Activated naive CD4-positive, alpha-beta T cell treated with anti-CD3 and anti-CD28 coated beads, Interleukin-2, amount 50 U/mL, for 24 hours (primary cell): ENCODE measurements around the gene ASAH2B.
"Not testable (repeated sequence)": the region's sequence is repeated elsewhere in the genome, so short reads cannot be mapped to it uniquely, and the experiment has no call there.

Source experiments
- H3K27ac Mint-ChIP-seq: one replicate; pipeline ENCODE4 v1.8.0; 2021; ENCODE audit warnings: mild to moderate bottlenecking, mixed read lengths
- H3K27me3 Mint-ChIP-seq: one replicate; pipeline ENCODE4 v1.8.0; 2021; ENCODE audit warnings: mixed read lengths
- H3K36me3 Mint-ChIP-seq: one replicate; pipeline ENCODE4 v1.8.0; 2021; ENCODE audit warnings: mixed read lengths
- H3K4me1 Mint-ChIP-seq: one replicate; pipeline ENCODE4 v1.8.0; 2021; ENCODE audit warnings: mixed read lengths
- H3K4me3 Mint-ChIP-seq: one replicate; pipeline ENCODE4 v1.8.0; 2021; ENCODE audit warnings: mild to moderate bottlenecking, mixed read lengths
- H3K9me3 Mint-ChIP-seq: one replicate; pipeline ENCODE4 v1.8.0; 2021; ENCODE audit warnings: mixed read lengths

ASAH2B gene

DNA sequence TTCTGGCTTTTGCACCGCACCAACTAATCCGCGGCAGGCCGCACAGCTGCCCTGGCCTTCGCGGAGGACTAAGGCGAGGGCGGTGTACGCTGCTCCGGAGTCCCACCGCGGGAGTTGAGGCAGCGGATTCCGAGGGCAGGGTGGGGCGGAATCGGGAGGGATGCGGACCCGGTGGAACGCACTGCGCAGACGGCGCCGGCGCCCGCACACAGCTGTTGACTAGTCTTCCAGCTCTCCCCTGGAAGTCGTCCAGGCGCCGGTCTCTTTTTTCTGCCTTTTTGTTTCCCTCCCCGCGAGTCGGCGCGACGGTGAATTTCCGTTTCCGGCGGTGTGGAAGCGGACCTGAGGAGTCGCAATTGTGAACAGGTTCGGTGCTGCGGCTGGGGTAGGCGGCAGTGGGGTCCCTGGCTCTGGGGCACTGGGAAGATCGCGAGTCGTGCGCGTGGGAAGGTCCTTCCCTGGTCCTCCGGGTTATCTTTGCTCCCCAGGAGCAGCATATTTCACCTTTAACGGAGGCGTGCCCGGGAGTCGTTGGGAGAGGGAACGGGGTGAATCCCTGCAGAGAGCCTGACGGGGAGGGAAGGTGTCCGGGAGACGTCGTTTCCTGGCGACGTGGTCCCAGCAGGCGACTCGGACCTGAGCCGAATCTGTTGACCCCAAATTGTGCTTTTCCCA lies at the start of gene ASAH2B:
TSS of gene ASAH2B (plus strand) at position 319 of the 675 bp plus-strand sequence. CDS start 5,195 bp downstream, outside the sequence.
- H3K27ac Mint-ChIP-seq = peak within 1 kb of the TSS; percentile 98
- H3K27me3 Mint-ChIP-seq = no peaks in the 10 kb centered on the region
- peaks cover 36% of the 10 kb centered on the region for H3K4me1 Mint-ChIP-seq
- no peaks in the 10 kb centered on the region for H3K9me3 Mint-ChIP-seq
- H3K36me3 Mint-ChIP-seq = no peaks in the 10 kb centered on the region
- peak within 1 kb of the TSS; percentile 99 for H3K4me3 Mint-ChIP-seq

DNA sequence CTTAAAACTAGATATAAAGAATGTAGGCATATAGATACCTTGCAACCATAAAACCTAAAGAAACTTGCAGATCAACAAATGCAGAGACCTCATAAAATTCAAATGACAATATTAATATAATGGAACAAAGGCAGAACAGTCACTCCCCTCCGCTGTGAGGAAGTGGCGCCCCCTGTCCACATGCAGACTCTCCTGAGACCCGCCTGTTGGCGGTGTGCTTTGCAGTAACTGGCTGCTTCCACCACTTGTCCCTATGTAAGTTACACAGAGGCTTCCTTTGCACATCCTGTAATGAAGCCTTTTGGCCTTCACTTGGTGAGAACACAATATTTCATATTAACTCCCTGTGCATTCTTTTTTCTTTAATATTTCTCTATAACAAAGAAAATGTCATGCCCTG lies 41.9 kb upstream of the ASAH2B start:
- H3K27ac Mint-ChIP-seq = not testable (repeated sequence)

DNA sequence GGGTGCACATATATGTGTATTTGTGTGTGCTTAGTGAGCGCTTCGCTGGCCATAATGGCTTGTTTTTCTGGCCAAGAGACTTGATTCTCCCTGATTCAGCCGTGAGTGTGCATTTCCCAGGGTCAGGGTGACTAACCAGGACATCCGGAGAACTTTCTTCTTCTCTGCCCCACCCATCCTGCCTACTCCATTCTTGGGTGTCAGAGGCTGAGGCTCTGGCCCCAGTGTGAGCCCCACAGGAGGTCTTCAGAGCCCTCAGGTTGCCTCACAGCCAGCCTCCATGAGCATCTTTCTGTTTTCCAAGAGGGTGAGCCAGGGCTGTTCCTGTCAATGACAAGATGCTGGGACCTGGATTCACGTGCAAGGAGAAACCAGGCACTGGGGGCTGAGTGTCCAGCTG lies 37.8 kb upstream of the ASAH2B start:
- H3K27me3 Mint-ChIP-seq, H3K36me3 Mint-ChIP-seq, H3K9me3 Mint-ChIP-seq, H3K27ac Mint-ChIP-seq, H3K4me1 Mint-ChIP-seq, H3K4me3 Mint-ChIP-seq: not testable (repeated sequence)

More for the DNA sequence above, 41.9 kb upstream of the ASAH2B start:
- not testable (repeated sequence) for H3K36me3 Mint-ChIP-seq, H3K9me3 Mint-ChIP-seq, H3K4me3 Mint-ChIP-seq, H3K27me3 Mint-ChIP-seq, H3K4me1 Mint-ChIP-seq

DNA sequence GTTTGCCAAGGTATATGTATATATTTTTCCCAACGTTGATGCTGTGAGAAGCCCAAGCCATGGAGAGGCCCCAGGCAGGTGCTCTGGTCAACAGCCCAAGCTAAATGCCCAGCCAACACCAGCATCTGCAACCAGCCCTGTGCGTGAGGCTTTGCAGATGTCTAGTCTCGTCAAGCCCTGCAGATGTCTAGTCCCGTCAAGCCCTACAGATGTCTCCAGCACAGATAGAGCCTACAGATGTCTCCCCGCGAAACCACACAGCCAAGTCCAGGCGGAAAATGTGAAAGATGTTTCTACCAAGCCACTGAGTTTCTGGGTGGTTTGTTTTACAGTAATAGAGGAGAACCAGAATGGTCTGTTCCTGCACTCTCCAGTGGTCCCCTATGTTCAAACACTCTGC lies 36.7 kb upstream of the ASAH2B start:
- H3K4me1 Mint-ChIP-seq, H3K36me3 Mint-ChIP-seq, H3K27me3 Mint-ChIP-seq, H3K9me3 Mint-ChIP-seq, H3K4me3 Mint-ChIP-seq, H3K27ac Mint-ChIP-seq: not testable (repeated sequence)

GRCh38 chr10:50704436-50705079 lies 35.2 kb upstream of the ASAH2B start:
- H3K36me3 Mint-ChIP-seq, H3K9me3 Mint-ChIP-seq, H3K4me1 Mint-ChIP-seq, H3K27ac Mint-ChIP-seq, H3K27me3 Mint-ChIP-seq, H3K4me3 Mint-ChIP-seq: not testable (repeated sequence)

DNA sequence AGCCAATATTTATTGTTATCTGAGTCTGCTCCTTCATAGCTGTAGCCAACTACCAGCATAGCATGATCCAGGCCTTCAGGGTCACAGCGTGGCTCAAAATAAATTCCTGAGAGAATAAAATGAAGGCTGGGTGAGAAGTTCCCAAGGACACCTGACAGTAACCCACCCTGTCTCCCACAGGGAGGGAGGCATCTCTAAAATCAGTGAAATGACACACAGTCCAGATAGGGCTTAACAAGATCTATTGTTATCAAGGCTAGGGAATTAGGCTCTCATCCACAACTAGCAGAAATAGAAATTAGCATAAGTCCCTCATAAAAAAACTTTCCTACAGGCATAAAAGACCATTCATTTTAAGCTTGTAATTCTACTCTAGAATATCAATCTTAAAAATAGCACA lies 33.7 kb upstream of the ASAH2B start:
- H3K9me3 Mint-ChIP-seq, H3K27me3 Mint-ChIP-seq, H3K4me1 Mint-ChIP-seq, H3K4me3 Mint-ChIP-seq, H3K36me3 Mint-ChIP-seq, H3K27ac Mint-ChIP-seq: not testable (repeated sequence)

DNA sequence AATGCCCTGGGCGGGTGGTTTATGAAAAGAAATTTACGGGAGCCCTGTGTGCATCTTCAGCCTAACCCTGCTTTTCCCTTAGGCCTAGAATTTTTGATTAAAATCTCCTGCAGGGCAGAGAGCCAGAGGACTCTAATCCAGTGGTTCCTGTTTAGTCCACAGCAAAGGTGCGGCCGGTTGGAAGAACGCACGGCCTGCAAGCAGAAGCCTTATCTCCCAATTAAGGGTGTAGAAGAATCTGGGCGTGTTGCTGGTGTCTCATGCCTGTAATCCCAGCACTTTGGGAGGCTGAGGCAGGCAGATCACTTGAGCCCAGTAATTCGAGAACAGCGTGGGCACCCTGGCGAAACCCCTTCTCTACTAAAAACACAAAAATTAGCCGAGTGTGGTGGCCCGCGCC lies 29.5 kb upstream of the ASAH2B start:
- H3K4me1 Mint-ChIP-seq, H3K27me3 Mint-ChIP-seq, H3K36me3 Mint-ChIP-seq, H3K9me3 Mint-ChIP-seq, H3K4me3 Mint-ChIP-seq, H3K27ac Mint-ChIP-seq: not testable (repeated sequence)

- H3K27me3 Mint-ChIP-seq = peaks cover 37% of the 10 kb centered on the region
- H3K27ac Mint-ChIP-seq, H3K4me1 Mint-ChIP-seq: not testable (repeated sequence)
These were observed 15.9 kb upstream of the ASAH2B start for GRCh38 chr10:50723812-50724211.

DNA sequence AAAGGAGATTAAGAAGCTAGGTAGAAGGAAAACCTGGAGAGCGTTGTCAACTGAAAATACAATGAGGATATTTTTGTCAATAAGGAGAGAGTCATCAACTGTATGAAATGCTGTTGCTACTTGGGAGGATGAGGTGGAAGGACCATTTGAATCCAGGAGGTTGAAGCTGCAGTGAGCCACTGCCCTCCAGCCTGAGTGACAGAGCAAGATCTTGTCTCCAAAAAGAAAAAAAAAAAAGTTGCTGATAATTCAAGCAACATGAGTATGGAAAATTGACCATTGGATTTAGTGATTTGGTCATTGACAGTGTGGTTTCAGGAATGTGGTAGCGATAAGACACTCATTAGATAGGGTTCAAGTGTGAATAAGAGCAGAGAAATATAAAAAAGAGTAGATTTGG lies 11.6 kb upstream of the ASAH2B start:
- H3K9me3 Mint-ChIP-seq, H3K36me3 Mint-ChIP-seq, H3K4me3 Mint-ChIP-seq, H3K4me1 Mint-ChIP-seq: not testable (repeated sequence)
- peak overlapping the region; percentile 8 for H3K27ac Mint-ChIP-seq
- peaks cover 39% of the 10 kb centered on the region for H3K27me3 Mint-ChIP-seq

More at GRCh38 chr10:50723812-50724211, 15.9 kb upstream of the ASAH2B start:
- not testable (repeated sequence) for H3K9me3 Mint-ChIP-seq, H3K4me3 Mint-ChIP-seq, H3K36me3 Mint-ChIP-seq

GRCh38 chr10:50738987-50739617 lies 634 bp upstream of the ASAH2B start:
- not testable (repeated sequence) for H3K36me3 Mint-ChIP-seq, H3K9me3 Mint-ChIP-seq, H3K27me3 Mint-ChIP-seq
- H3K4me1 Mint-ChIP-seq = peaks cover 36% of the 10 kb centered on the region
- H3K27ac Mint-ChIP-seq = peak overlapping the region; percentile 94
- H3K4me3 Mint-ChIP-seq = peak overlapping the region; percentile 99

GRCh38 chr10:50740293-50740648 lies 535 bp downstream of the ASAH2B start:
- Mint-ChIP-seq H3K9me3 (no peaks in the 10 kb centered on the region), H3K4me1 (peaks cover 36% of the 10 kb centered on the region), H3K27ac (peak overlapping the region; percentile 82), H3K4me3 (peak overlapping the region; percentile 99), H3K27me3 (no peaks in the 10 kb centered on the region), H3K36me3 (no peaks in the 10 kb centered on the region)

- H3K4me3 Mint-ChIP-seq, H3K9me3 Mint-ChIP-seq, H3K27me3 Mint-ChIP-seq, H3K27ac Mint-ChIP-seq, H3K36me3 Mint-ChIP-seq: not testable (repeated sequence)
- peaks cover 34% of the 10 kb centered on the region for H3K4me1 Mint-ChIP-seq
These were observed 3.1 kb downstream of the ASAH2B start for GRCh38 chr10:50742820-50743219.

DNA sequence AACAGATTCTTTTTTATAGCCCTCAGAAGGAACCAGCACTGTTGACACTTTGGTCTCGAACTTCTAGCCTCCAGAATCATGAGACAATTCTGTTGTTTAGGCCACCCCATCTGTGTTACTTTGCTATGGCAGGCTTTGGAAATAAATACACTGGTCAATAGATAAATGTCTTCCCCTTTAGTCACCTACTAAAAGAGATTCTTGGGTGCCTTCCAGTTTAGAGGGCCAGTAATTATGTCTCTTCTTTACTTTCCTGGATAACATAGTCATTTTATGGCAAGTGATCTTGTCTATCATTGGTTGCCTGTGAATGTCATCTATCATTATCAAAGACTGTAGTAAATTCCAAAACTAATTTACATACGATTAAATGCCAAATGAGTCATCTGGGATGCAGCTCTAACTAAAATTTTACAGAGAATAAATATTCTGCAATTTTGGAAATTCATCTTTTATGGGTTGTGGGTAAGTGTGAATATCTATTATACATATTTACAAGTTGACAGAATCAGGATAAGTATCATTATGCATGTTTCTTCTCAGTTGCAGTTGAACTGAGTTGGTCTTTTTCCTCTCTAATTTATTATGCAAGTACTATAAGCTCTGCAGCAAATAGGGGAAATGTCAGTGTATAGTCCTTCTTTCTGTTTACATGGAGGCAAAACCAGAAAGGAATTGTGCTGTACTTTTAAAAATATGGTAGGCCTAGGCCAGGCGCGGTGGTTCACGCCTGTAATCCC lies 27.2 kb downstream of the ASAH2B start:
- H3K36me3 Mint-ChIP-seq, H3K4me1 Mint-ChIP-seq, H3K27me3 Mint-ChIP-seq, H3K4me3 Mint-ChIP-seq, H3K27ac Mint-ChIP-seq: not testable (repeated sequence)
- peaks cover 12% of the 10 kb centered on the region for H3K9me3 Mint-ChIP-seq

DNA sequence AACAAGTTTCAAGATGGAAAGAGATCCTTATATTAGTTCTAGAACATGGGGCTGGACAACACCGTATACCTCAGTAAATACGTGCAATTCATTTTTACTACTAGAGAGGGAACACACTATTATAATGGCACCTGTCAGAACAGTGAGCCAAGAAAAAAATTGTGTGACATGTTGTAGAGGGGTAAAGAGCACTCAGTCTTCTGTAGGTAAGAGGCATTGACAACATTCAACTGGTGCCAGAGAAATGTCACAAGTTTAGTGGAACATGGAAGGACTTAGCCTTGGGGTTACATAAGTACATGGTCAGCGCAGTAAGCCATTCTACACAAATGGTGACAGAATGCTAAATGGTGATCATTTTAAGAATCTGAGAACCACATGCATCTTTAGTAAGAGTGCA lies 32.3 kb downstream of the ASAH2B start:
- H3K27me3 Mint-ChIP-seq, H3K36me3 Mint-ChIP-seq, H3K9me3 Mint-ChIP-seq, H3K4me1 Mint-ChIP-seq, H3K27ac Mint-ChIP-seq, H3K4me3 Mint-ChIP-seq: not testable (repeated sequence)

GRCh38 chr10:50774868-50775267 lies 35.1 kb downstream of the ASAH2B start:
- H3K4me1 Mint-ChIP-seq, H3K4me3 Mint-ChIP-seq, H3K9me3 Mint-ChIP-seq, H3K36me3 Mint-ChIP-seq, H3K27ac Mint-ChIP-seq, H3K27me3 Mint-ChIP-seq: not testable (repeated sequence)

DNA sequence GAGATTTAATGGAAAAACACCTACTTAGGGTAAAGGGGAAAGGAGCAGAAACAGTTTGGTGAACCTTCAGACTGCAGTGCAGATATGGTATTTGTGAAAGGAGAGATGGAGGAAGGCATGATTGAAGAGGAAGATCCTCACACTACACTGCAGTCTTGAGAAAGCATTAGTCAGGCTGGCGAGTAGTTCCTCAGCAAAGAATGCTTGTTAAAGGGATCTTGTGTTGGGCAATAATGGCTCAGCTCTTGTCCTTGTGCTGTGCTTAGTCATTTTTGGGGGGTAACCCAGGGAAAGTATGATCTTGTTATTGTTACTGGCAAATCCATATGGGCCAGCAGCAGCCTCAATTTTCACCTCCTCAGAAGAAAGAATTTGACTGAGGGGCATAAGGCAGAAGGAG lies 40.3 kb downstream of the ASAH2B start:
- not testable (repeated sequence) for H3K9me3 Mint-ChIP-seq, H3K4me3 Mint-ChIP-seq, H3K4me1 Mint-ChIP-seq, H3K27me3 Mint-ChIP-seq, H3K27ac Mint-ChIP-seq, H3K36me3 Mint-ChIP-seq
